COLO668 (cell line): Measurements from ENCODE around the gene ANAPC10.
"Not testable (repeated sequence)": the region's sequence is repeated elsewhere in the genome, so short reads cannot be mapped to it uniquely, and the experiment has no call there.

ENCODE experiments used
- DNase-seq: peaks from one replicate; lab custom pipeline; 2025; ENCODE audit not compliant: unreplicated experiment; lab: John Stamatoyannopoulos, UW

ANAPC10 gene

GRCh38 chr4:145097821-145098674 lies at the start of gene ANAPC10, which contains the start of gene ABCE1:
Gene ANAPC10, minus strand, starts transcription at chr4:145098196. Its CDS starts 2,097 bp downstream, at chr4:145096099.
Gene ABCE1, plus strand, starts transcription at chr4:145098311. Its CDS starts 6,102 bp downstream, at chr4:145104413.
- peak; percentile 98 for DNase-seq

GRCh38 chr4:145136219-145136618 lies 38.2 kb upstream of the ANAPC10 start:
- not testable (repeated sequence) for DNase-seq

- no peak for DNase-seq
Observed at GRCh38 chr4:145132511-145133098, 34.6 kb upstream of the ANAPC10 start.

GRCh38 chr4:145131848-145132247 lies 33.9 kb upstream of the ANAPC10 start:
- no peak for DNase-seq

- no peak for DNase-seq
Observed at GRCh38 chr4:145130788-145131399, 32.9 kb upstream of the ANAPC10 start.

- no peak for DNase-seq
Observed at GRCh38 chr4:145130130-145130529, 32.1 kb upstream of the ANAPC10 start.

GRCh38 chr4:145125396-145125795 lies 27.4 kb upstream of the ANAPC10 start:
- DNase-seq = no peak

GRCh38 chr4:145108128-145108527 lies 10.1 kb upstream of the ANAPC10 start:
- no peak for DNase-seq

- DNase-seq = no peak
Observed at GRCh38 chr4:145107126-145107525, 9.1 kb upstream of the ANAPC10 start.

- DNase-seq = no peak
Observed at GRCh38 chr4:145103496-145103895, 5.5 kb upstream of the ANAPC10 start.

GRCh38 chr4:145102619-145103018 lies 4.6 kb upstream of the ANAPC10 start:
- no peak for DNase-seq

- no peak for DNase-seq
Observed at GRCh38 chr4:145101091-145101490, 3.1 kb upstream of the ANAPC10 start.

- DNase-seq = no peak
Observed at GRCh38 chr4:145099653-145100052, 1.7 kb upstream of the ANAPC10 start.

GRCh38 chr4:145098675-145099037 lies 660 bp upstream of the ANAPC10 start:
- DNase-seq = peak; percentile 52

GRCh38 chr4:145097331-145097820 lies 620 bp downstream of the ANAPC10 start:
- no peak for DNase-seq

GRCh38 chr4:145093638-145094037 lies 4.4 kb downstream of the ANAPC10 start:
- DNase-seq = no peak

GRCh38 chr4:145090380-145090779 lies 7.6 kb downstream of the ANAPC10 start:
- DNase-seq = no peak

- no peak for DNase-seq
Observed at GRCh38 chr4:145083891-145084605, 13.9 kb downstream of the ANAPC10 start.

- DNase-seq = no peak
Observed at GRCh38 chr4:145081756-145082155, 16.2 kb downstream of the ANAPC10 start.

GRCh38 chr4:145076469-145076855 lies 21.5 kb downstream of the ANAPC10 start:
- DNase-seq = no peak
